Measurements from ENCODE around the gene CERS6. TPM values are rescaled to one million over a fixed set of nuclear protein-coding genes. Genes with fewer than 3 reads are reported as not detected.

The CERS6 gene
- total RNA-seq, 1 experiment from 2014 or later = 8.3 TPM

- Histone ChIP-seq H4K20me1 (ENCODE audit: insufficient read depth) (no peaks in the 10 kb centered on the region), H3K9me2 (ENCODE audit: insufficient read depth) (no peaks in the 10 kb centered on the region), H2AFZ (no peak overlapping the region), H3F3A (ENCODE audit: insufficient read depth, low read depth) (no peaks in the 10 kb centered on the region), H3K27ac (no peak overlapping the region), H3K4me1 (replicated peaks; ENCODE audit: insufficient read depth) (no peaks in the 10 kb centered on the region), H3K4me2 (no peak overlapping the region), H3K9me3 (ENCODE audit: insufficient read depth, low read depth) (no peaks in the 10 kb centered on the region), H3K4me3 (no peak overlapping the region), H3K27me3 (ENCODE audit: insufficient read depth, low read depth) (no peaks in the 10 kb centered on the region), H3K36me3 (ENCODE audit: low read depth) (no peaks in the 10 kb centered on the region), H3K79me2 (ENCODE audit: low read depth) (no peaks in the 10 kb centered on the region)
- no TSS peak for BruUV-seq (replicated peaks)
- no peak for TF ChIP-seq CTCF (conservative IDR thresholded peaks at IDR 0.05)
- no peak for TF ChIP-seq EZH2 (IDR thresholded peaks at IDR 0.05; ENCODE audit: low read depth)
- intact Hi-C loops (cut with micrococcal nuclease; ENCODE audit: unreplicated experiment) = no loop called here
- ChIA-PET CTCF (no interaction called here), POLR2A (ENCODE audit: unreplicated experiment) (interaction anchor here (0.5 kb wide), 1 partner anchor 14 kb away, joined by 5 read pairs; no protein-coding TSS in a partner anchor)
- no peak for DNase-seq
Observed at GRCh38 chr2:168650139-168650538, 194.1 kb downstream of the CERS6 start.

GRCh38 chr2:168650781-168651180 lies 194.7 kb downstream of the CERS6 start:
- no peaks in the 10 kb centered on the region for H3K27me3 ChIP-seq (ENCODE audit: insufficient read depth, low read depth)
- no peaks in the 10 kb centered on the region for H3F3A ChIP-seq (ENCODE audit: insufficient read depth, low read depth)
- ChIA-PET CTCF (no interaction called here), POLR2A (ENCODE audit: unreplicated experiment) (no interaction called here)
- intact Hi-C loops (cut with micrococcal nuclease; ENCODE audit: unreplicated experiment) = no loop called here
- no peaks in the 10 kb centered on the region for H3K79me2 ChIP-seq (ENCODE audit: low read depth)
- H3K4me1 ChIP-seq (replicated peaks; ENCODE audit: insufficient read depth) = no peaks in the 10 kb centered on the region
- TF ChIP-seq EZH2 (IDR thresholded peaks at IDR 0.05; ENCODE audit: low read depth) = no peak
- no peak for DNase-seq
- no peaks in the 10 kb centered on the region for H4K20me1 ChIP-seq (ENCODE audit: insufficient read depth)
- H3K4me2 ChIP-seq = no peak overlapping the region
- H3K27ac ChIP-seq = no peak overlapping the region
- no peaks in the 10 kb centered on the region for H3K9me2 ChIP-seq (ENCODE audit: insufficient read depth)
- H2AFZ ChIP-seq = no peak overlapping the region
- H3K4me3 ChIP-seq = no peak overlapping the region
- no peaks in the 10 kb centered on the region for H3K9me3 ChIP-seq (ENCODE audit: insufficient read depth, low read depth)
- no peaks in the 10 kb centered on the region for H3K36me3 ChIP-seq (ENCODE audit: low read depth)
- no TSS peak for BruUV-seq (replicated peaks)

- no peaks in the 10 kb centered on the region for H3K4me1 ChIP-seq (replicated peaks; ENCODE audit: insufficient read depth)
- H3K9me3 ChIP-seq (ENCODE audit: insufficient read depth, low read depth) = no peaks in the 10 kb centered on the region
- no peaks in the 10 kb centered on the region for H3K9me2 ChIP-seq (ENCODE audit: insufficient read depth)
- POLR2A ChIA-PET (ENCODE audit: unreplicated experiment) = no interaction called here
- no peaks in the 10 kb centered on the region for H4K20me1 ChIP-seq (ENCODE audit: insufficient read depth)
- no peak overlapping the region for H3K27ac ChIP-seq
- CTCF ChIA-PET = no interaction called here
- TF ChIP-seq CTCF (conservative IDR thresholded peaks at IDR 0.05) (no peak), EZH2 (IDR thresholded peaks at IDR 0.05; ENCODE audit: low read depth) (no peak)
- intact Hi-C loops (cut with micrococcal nuclease; ENCODE audit: unreplicated experiment) = no loop called here
- H3K79me2 ChIP-seq (ENCODE audit: low read depth) = no peaks in the 10 kb centered on the region
- H3K4me2 ChIP-seq = no peak overlapping the region
- H3F3A ChIP-seq (ENCODE audit: insufficient read depth, low read depth) = no peaks in the 10 kb centered on the region
- no peak for DNase-seq
- no TSS peak for BruUV-seq (replicated peaks)
- no peak overlapping the region for H2AFZ ChIP-seq
- no peaks in the 10 kb centered on the region for H3K27me3 ChIP-seq (ENCODE audit: insufficient read depth, low read depth)
- H3K4me3 ChIP-seq = no peak overlapping the region
- no peaks in the 10 kb centered on the region for H3K36me3 ChIP-seq (ENCODE audit: low read depth)
Observed at GRCh38 chr2:168652997-168653921, 197.2 kb downstream of the CERS6 start.
